NCI-H2029 (cell line): ENCODE results near the gene OR2A2.
A peak's percentile ranks its signal among the peaks of the same experiment; 100 is the strongest.
"Not testable (repeated sequence)": the region's sequence is repeated elsewhere in the genome, so short reads cannot be mapped to it uniquely, and the experiment has no call there.

Experiments used
- DNase-seq: peaks from one replicate; lab custom pipeline; 2025; lab: John Stamatoyannopoulos, UW

The OR2A2 gene

GRCh38 chr7:144109283-144109682, at the start of gene OR2A2:
OR2A2 (plus strand) TSS chr7:144109583; CDS start chr7:144109583, 0 bp downstream.
- DNase-seq = no peak

GRCh38 chr7:144063710-144064109, 45.7 kb upstream of the OR2A2 start:
- DNase-seq = no peak

GRCh38 chr7:144069511-144069910, 39.9 kb upstream of the OR2A2 start, which contains the start of gene OR2A25:
OR2A25 (plus strand) TSS chr7:144069811; CDS start chr7:144074220, 4,409 bp downstream.
- no peak for DNase-seq

GRCh38 chr7:144069953-144070352, 39.4 kb upstream of the OR2A2 start:
- no peak for DNase-seq

GRCh38 chr7:144074374-144074773, 35.0 kb upstream of the OR2A2 start:
- no peak for DNase-seq

- DNase-seq = no peak
Observed at GRCh38 chr7:144085978-144086377, 23.4 kb upstream of the OR2A2 start, which contains the start of gene OR2A12. OR2A12 (plus strand) TSS chr7:144086278; CDS start chr7:144095108, 8,830 bp downstream.

GRCh38 chr7:144086730-144087129, 22.7 kb upstream of the OR2A2 start:
- DNase-seq = no peak

- DNase-seq = no peak
Observed at GRCh38 chr7:144087230-144087629, 22.2 kb upstream of the OR2A2 start.

- no peak for DNase-seq
Observed at GRCh38 chr7:144090667-144091066, 18.7 kb upstream of the OR2A2 start.

- no peak for DNase-seq
Observed at GRCh38 chr7:144098776-144099175, 10.6 kb upstream of the OR2A2 start.

- no peak for DNase-seq
Observed at GRCh38 chr7:144100607-144101006, 8.8 kb upstream of the OR2A2 start.

- no peak for DNase-seq
Observed at GRCh38 chr7:144102041-144102440, 7.3 kb upstream of the OR2A2 start.

- DNase-seq = no peak
Observed at GRCh38 chr7:144105211-144105610, 4.2 kb upstream of the OR2A2 start.

GRCh38 chr7:144110272-144110671, 889 bp downstream of the OR2A2 start:
- DNase-seq = no peak

GRCh38 chr7:144113651-144114050, 4.3 kb downstream of the OR2A2 start:
- no peak for DNase-seq

- no peak for DNase-seq
Observed at GRCh38 chr7:144118341-144118740, 9.0 kb downstream of the OR2A2 start.

- no peak for DNase-seq
Observed at GRCh38 chr7:144122876-144123275, 13.5 kb downstream of the OR2A2 start, which contains the start of gene OR2A14. OR2A14 (plus strand) TSS chr7:144123176; CDS start chr7:144129113, 5,937 bp downstream.

GRCh38 chr7:144127714-144128334, 18.4 kb downstream of the OR2A2 start:
- DNase-seq = peak; percentile 70

GRCh38 chr7:144129601-144130000, 20.2 kb downstream of the OR2A2 start:
- not testable (repeated sequence) for DNase-seq

GRCh38 chr7:144130730-144131129, 21.3 kb downstream of the OR2A2 start:
- DNase-seq = no peak

- no peak for DNase-seq
Observed at GRCh38 chr7:144132262-144132661, 22.9 kb downstream of the OR2A2 start.

- DNase-seq = no peak
Observed at GRCh38 chr7:144133307-144133706, 23.9 kb downstream of the OR2A2 start.

- no peak for DNase-seq
Observed at GRCh38 chr7:144134116-144134515, 24.7 kb downstream of the OR2A2 start.

- no peak for DNase-seq
Observed at GRCh38 chr7:144137501-144137900, 28.1 kb downstream of the OR2A2 start.
